GM23338 (cell line): Measurements from ENCODE around the gene MITF. TPM values are rescaled to one million over a fixed set of nuclear protein-coding genes. Genes with fewer than 3 reads are reported as not detected.

Experiments
- ATAC-seq: fragments of 200-7000 bp; cut with Tn5 transposase; 3 replicates; pipeline ENCODE4 v1.9.1; 2020
- DNase-seq: peaks from one replicate; pipeline ENCODE4 v3.0.0-alpha.2; 2015; ENCODE audit warnings: low spot score
- H2AFZ ChIP-seq: fragments of 200-600 bp; sonication (generic); 2 replicates; pipeline ENCODE4 v1.8.0; 2016; ENCODE audit warnings: antibody characterized with exemption, mild to moderate bottlenecking, moderate library complexity
- H3F3A ChIP-seq: fragments of 200-600 bp; sonication (generic); replicated peaks from 2 replicates; pipeline ENCODE4 v1.8.0; 2017; ENCODE audit warnings: antibody characterized with exemption, mixed run types, low read depth
- H3K27ac ChIP-seq: fragments of 200-600 bp; sonication (generic); 2 replicates; pipeline ENCODE4 v1.6.1; 2016; ENCODE audit warnings: low read depth
- H3K27me3 ChIP-seq: fragments of 200-600 bp; sonication (generic); 2 replicates; pipeline ENCODE4 v1.8.0; 2016; ENCODE audit warnings: mild to moderate bottlenecking, mixed run types, moderate library complexity; ENCODE audit not compliant: insufficient read depth
- H3K36me3 ChIP-seq: fragments of 200-600 bp; sonication (generic); 2 replicates; pipeline ENCODE4 v1.8.0; 2016; ENCODE audit warnings: mild to moderate bottlenecking; ENCODE audit not compliant: insufficient read depth
- H3K4me1 ChIP-seq: fragments of 200-600 bp; sonication (generic); 2 replicates; pipeline ENCODE4 v1.8.0; 2016; ENCODE audit warnings: mild to moderate bottlenecking, moderate library complexity; ENCODE audit not compliant: insufficient read depth
- H3K4me2 ChIP-seq: fragments of 200-600 bp; sonication (generic); 2 replicates; pipeline ENCODE4 v1.7.1; 2017; ENCODE audit warnings: mixed run types
- H3K4me3 ChIP-seq: fragments of 200-600 bp; sonication (generic); 2 replicates; pipeline ENCODE4 v1.6.1; 2016; ENCODE audit warnings: mixed run types
- H3K79me2 ChIP-seq: fragments of 200-600 bp; sonication (generic); replicated peaks from 2 replicates; pipeline ENCODE4 v1.8.0; 2017; ENCODE audit warnings: mild to moderate bottlenecking; ENCODE audit not compliant: insufficient read depth
- H3K9me2 ChIP-seq: fragments of 200-600 bp; sonication (generic); 2 replicates; pipeline ENCODE4 v1.8.0; 2017; ENCODE audit not compliant: insufficient read depth
- H4K20me1 ChIP-seq: fragments of 200-600 bp; sonication (generic); replicated peaks from 2 replicates; pipeline ENCODE4 v1.8.0; 2017; ENCODE audit warnings: mild to moderate bottlenecking; ENCODE audit not compliant: insufficient read depth
- H3K27ac Mint-ChIP-seq: 2 replicates; pipeline ENCODE4 v1.8.0; 2020; ENCODE audit warnings: inconsistent platforms, mild to moderate bottlenecking, moderate library complexity, mixed read lengths
- H3K27me3 Mint-ChIP-seq: 3 replicates; pipeline ENCODE4 v1.8.0; 2022; ENCODE audit warnings: low read depth, mild to moderate bottlenecking, moderate library complexity, mixed read lengths, inconsistent platforms; ENCODE audit not compliant: insufficient read depth, poor library complexity
- H3K36me3 Mint-ChIP-seq: 3 replicates; pipeline ENCODE4 v1.8.0; 2021; ENCODE audit warnings: low read depth, mild to moderate bottlenecking, inconsistent platforms, moderate library complexity, mixed read lengths
- H3K4me1 Mint-ChIP-seq: 3 replicates; pipeline ENCODE4 v1.8.0; 2020; ENCODE audit warnings: mild to moderate bottlenecking, inconsistent platforms, mixed read lengths
- H3K4me3 Mint-ChIP-seq: 3 replicates; pipeline ENCODE4 v1.8.0; 2021; ENCODE audit warnings: moderate library complexity, mild to moderate bottlenecking, inconsistent platforms, mixed read lengths
- H3K9me3 Mint-ChIP-seq: 3 replicates; pipeline ENCODE4 v1.8.0; 2020; ENCODE audit warnings: moderate library complexity, mild to moderate bottlenecking, inconsistent platforms, mixed read lengths
- CREB1 ChIP-seq: fragments of 250-450 bp; sonication (Bioruptor Pico); IDR thresholded peaks from 2 replicates; pipeline ENCODE4 v1.5.0; 2020; ENCODE audit warnings: low read depth, mild to moderate bottlenecking, moderate library complexity
- CTCF ChIP-seq, 2 experiments: fragments of 200-600 bp in 1 of 2; sonication (generic) in 1 of 2; conservative IDR thresholded peaks; 2 replicates each; pipeline versions ENCODE4 v1.5.1 to v1.6.1; 2016 to 2017; ENCODE audit warnings: antibody characterized with exemption in 2 of 2, low read depth in 2 of 2, mild to moderate bottlenecking in 2 of 2, moderate library complexity in 1 of 2
- ETS1 ChIP-seq: IDR thresholded peaks from 2 replicates; pipeline ENCODE4 v1.6.1; 2016; ENCODE audit warnings: antibody characterized with exemption
- EZH2 ChIP-seq: fragments of 200-600 bp; sonication (generic); IDR thresholded peaks from one replicate; pipeline ENCODE4 v1.8.0; 2017; ENCODE audit warnings: antibody characterized with exemption, mild to moderate bottlenecking, low read depth; ENCODE audit not compliant: unreplicated experiment
- EZH2phosphoT487 ChIP-seq: fragments of 200-600 bp; sonication (generic); IDR thresholded peaks from one replicate; pipeline ENCODE4 v1.8.1; 2018; ENCODE audit warnings: antibody characterized with exemption; ENCODE audit not compliant: unreplicated experiment
- JUNB ChIP-seq: IDR thresholded peaks from one replicate; pipeline ENCODE4 v1.6.1; 2016; ENCODE audit warnings: antibody characterized with exemption; ENCODE audit not compliant: unreplicated experiment
- NANOG ChIP-seq: IDR thresholded peaks from 2 replicates; pipeline ENCODE4 v1.6.1; 2016; ENCODE audit warnings: antibody characterized with exemption, borderline replicate concordance
- STAT1 ChIP-seq: IDR thresholded peaks from one replicate; pipeline ENCODE4 v1.6.1; 2016; ENCODE audit warnings: antibody characterized with exemption; ENCODE audit not compliant: unreplicated experiment
- ZNF462 ChIP-seq: fragments of 250-450 bp; sonication (Bioruptor Pico); IDR thresholded peaks from 2 replicates; pipeline ENCODE4 v1.5.0; 2020; ENCODE audit warnings: mild to moderate bottlenecking, moderate library complexity
- polyA plus RNA-seq: library from polyadenylated mRNA; unstranded; fragments of >200 nt; fragmentation: Nextera tagmentation; extraction: Ambion mirVana; gene quantifications from 2 replicates; pipeline ENCODE4 v1.2.1, GENCODE V29; 2016
- total RNA-seq: library from RNA; depleted of rRNA; stranded (reverse); fragments of >200 nt; shearing (Covaris generic); gene quantifications from 2 replicates; pipeline ENCODE4 v1.2.3, GENCODE V29; 2014
- TF ChIP-seq, protein P1 (sequence below): IDR thresholded peaks from one replicate; pipeline ENCODE4 v1.6.1; 2018; ENCODE audit warnings: antibody characterized with exemption; ENCODE audit not compliant: unreplicated experiment

MITF gene
- total and polyA plus RNA-seq, 2 experiments from 2014 or later = 1.9 to 2.4 TPM

- Mint-ChIP-seq H3K27me3 (peaks cover 2% of the 10 kb centered on the region), H3K4me1 (peaks cover 8% of the 10 kb centered on the region; the same call in 2 of the 3 replicates), H3K4me3 (no peak overlapping the region), H3K27ac (no peak overlapping the region), H3K9me3 (no peaks in the 10 kb centered on the region), H3K36me3 (no peaks in the 10 kb centered on the region)
- DNase-seq (no peak), ATAC-seq (no peak)
- H3K27ac ChIP-seq = no peak overlapping the region
- H3K9me2 ChIP-seq = no peaks in the 10 kb centered on the region
- H4K20me1 ChIP-seq = no peaks in the 10 kb centered on the region
- no peaks in the 10 kb centered on the region for H3F3A ChIP-seq
- H2AFZ ChIP-seq = no peak overlapping the region
- no peaks in the 10 kb centered on the region for H3K27me3 ChIP-seq
- no peaks in the 10 kb centered on the region for H3K79me2 ChIP-seq
- H3K4me3 ChIP-seq = no peak overlapping the region
- no peaks in the 10 kb centered on the region for H3K4me1 ChIP-seq
- no peaks in the 10 kb centered on the region for H3K36me3 ChIP-seq
- H3K4me2 ChIP-seq = no peak overlapping the region
- TF ChIP-seq ETS1 (no peak), CREB1 (CRISPR knock-in tag) (no peak), JUNB (no peak)
- TF ChIP-seq, protein P1, sequence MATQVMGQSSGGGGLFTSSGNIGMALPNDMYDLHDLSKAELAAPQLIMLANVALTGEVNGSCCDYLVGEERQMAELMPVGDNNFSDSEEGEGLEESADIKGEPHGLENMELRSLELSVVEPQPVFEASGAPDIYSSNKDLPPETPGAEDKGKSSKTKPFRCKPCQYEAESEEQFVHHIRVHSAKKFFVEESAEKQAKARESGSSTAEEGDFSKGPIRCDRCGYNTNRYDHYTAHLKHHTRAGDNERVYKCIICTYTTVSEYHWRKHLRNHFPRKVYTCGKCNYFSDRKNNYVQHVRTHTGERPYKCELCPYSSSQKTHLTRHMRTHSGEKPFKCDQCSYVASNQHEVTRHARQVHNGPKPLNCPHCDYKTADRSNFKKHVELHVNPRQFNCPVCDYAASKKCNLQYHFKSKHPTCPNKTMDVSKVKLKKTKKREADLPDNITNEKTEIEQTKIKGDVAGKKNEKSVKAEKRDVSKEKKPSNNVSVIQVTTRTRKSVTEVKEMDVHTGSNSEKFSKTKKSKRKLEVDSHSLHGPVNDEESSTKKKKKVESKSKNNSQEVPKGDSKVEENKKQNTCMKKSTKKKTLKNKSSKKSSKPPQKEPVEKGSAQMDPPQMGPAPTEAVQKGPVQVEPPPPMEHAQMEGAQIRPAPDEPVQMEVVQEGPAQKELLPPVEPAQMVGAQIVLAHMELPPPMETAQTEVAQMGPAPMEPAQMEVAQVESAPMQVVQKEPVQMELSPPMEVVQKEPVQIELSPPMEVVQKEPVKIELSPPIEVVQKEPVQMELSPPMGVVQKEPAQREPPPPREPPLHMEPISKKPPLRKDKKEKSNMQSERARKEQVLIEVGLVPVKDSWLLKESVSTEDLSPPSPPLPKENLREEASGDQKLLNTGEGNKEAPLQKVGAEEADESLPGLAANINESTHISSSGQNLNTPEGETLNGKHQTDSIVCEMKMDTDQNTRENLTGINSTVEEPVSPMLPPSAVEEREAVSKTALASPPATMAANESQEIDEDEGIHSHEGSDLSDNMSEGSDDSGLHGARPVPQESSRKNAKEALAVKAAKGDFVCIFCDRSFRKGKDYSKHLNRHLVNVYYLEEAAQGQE = no peak
Measured at GRCh38 chr3:69869643-69870042, 130.4 kb downstream of the MITF start.

- no peaks in the 10 kb centered on the region for H3K4me1 ChIP-seq
- no peak overlapping the region for H3K4me3 ChIP-seq
- Mint-ChIP-seq H3K4me1 (peaks cover 5% of the 10 kb centered on the region; the same call in 2 of the 3 replicates), H3K27ac (no peak overlapping the region), H3K4me3 (no peak overlapping the region), H3K27me3 (peaks cover 2% of the 10 kb centered on the region), H3K36me3 (no peaks in the 10 kb centered on the region), H3K9me3 (no peaks in the 10 kb centered on the region)
- H3K27me3 ChIP-seq = no peaks in the 10 kb centered on the region
- H3K79me2 ChIP-seq = no peaks in the 10 kb centered on the region
- H3K36me3 ChIP-seq = no peaks in the 10 kb centered on the region
- no peaks in the 10 kb centered on the region for H4K20me1 ChIP-seq
- no peak overlapping the region for H3K27ac ChIP-seq
- H2AFZ ChIP-seq = no peak overlapping the region
- no peak for DNase-seq
- H3K4me2 ChIP-seq = no peak overlapping the region
- ATAC-seq = no peak
- H3K9me2 ChIP-seq = no peaks in the 10 kb centered on the region
- no peaks in the 10 kb centered on the region for H3F3A ChIP-seq
- no peak for TF ChIP-seq ZNF462 (CRISPR knock-in tag)
- no peak for TF ChIP-seq EZH2phosphoT487
- no peak for TF ChIP-seq CTCF (conservative IDR thresholded peaks at IDR 0.05; ENCODE audit: low read depth in 2 of 2)
- TF ChIP-seq EZH2 = no peak
- no peak for TF ChIP-seq NANOG
- TF ChIP-seq JUNB = no peak
- TF ChIP-seq STAT1 = no peak
Measured at GRCh38 chr3:69871251-69871650, 132.0 kb downstream of the MITF start.
